8988T (cell line): ENCODE results near the gene PSMD2.
A peak's percentile ranks its signal among the peaks of the same experiment; 100 is the strongest.

Experiments
- DNase-seq: peaks from one replicate; pipeline ENCODE4 v3.0.0; 2011

The PSMD2 gene

GRCh38 chr3:184343200-184343876 lies 44.3 kb downstream of the PSMD2 start:
- no peak for DNase-seq

GRCh38 chr3:184344579-184345316 lies 45.7 kb downstream of the PSMD2 start:
- DNase-seq = no peak

- peak; percentile 96 for DNase-seq
These were observed 46.5 kb downstream of the PSMD2 start for GRCh38 chr3:184345317-184346144.

- DNase-seq = no peak
These were observed 47.6 kb downstream of the PSMD2 start for GRCh38 chr3:184346480-184347190.

GRCh38 chr3:184347321-184348056 lies 48.4 kb downstream of the PSMD2 start:
- DNase-seq = no peak

GRCh38 chr3:184348057-184348382 lies 49.0 kb downstream of the PSMD2 start:
- DNase-seq = no peak

GRCh38 chr3:184349563-184350470 lies 50.8 kb downstream of the PSMD2 start:
- no peak for DNase-seq

- DNase-seq = no peak
These were observed 51.6 kb downstream of the PSMD2 start for GRCh38 chr3:184350618-184351017.

GRCh38 chr3:184351511-184352148 lies 52.6 kb downstream of the PSMD2 start:
- DNase-seq = no peak

GRCh38 chr3:184352149-184352785 lies 53.2 kb downstream of the PSMD2 start:
- no peak for DNase-seq

GRCh38 chr3:184352897-184353545 lies 54.0 kb downstream of the PSMD2 start:
- no peak for DNase-seq

- DNase-seq = no peak
These were observed 54.5 kb downstream of the PSMD2 start for GRCh38 chr3:184353546-184353941.

- peak; percentile 86 for DNase-seq
These were observed 55.2 kb downstream of the PSMD2 start for GRCh38 chr3:184354121-184354728.

- DNase-seq = no peak
These were observed 55.7 kb downstream of the PSMD2 start for GRCh38 chr3:184354754-184355153.

GRCh38 chr3:184355261-184356040 lies 56.4 kb downstream of the PSMD2 start:
- DNase-seq = no peak

- no peak for DNase-seq
These were observed 58.4 kb downstream of the PSMD2 start for GRCh38 chr3:184357248-184358123.

- no peak for DNase-seq
These were observed 59.2 kb downstream of the PSMD2 start for GRCh38 chr3:184358124-184358767.
